HepG2 (cell line): ENCODE data around the gene FGF2. TPM values are rescaled to one million over a fixed set of nuclear protein-coding genes. Genes with fewer than 3 reads are reported as not detected.

Experiments used
- FOXP1 ChIP-seq, 2 experiments: fragments of 450-650 bp in 1 of 2; IDR thresholded peaks; 2 replicates each; pipeline ENCODE4 v1.6.1; 2017 to 2018; ENCODE audit warnings: antibody characterized with exemption in 1 of 2
- HMG20B ChIP-seq: conservative IDR thresholded peaks from 2 replicates; pipeline ENCODE4 v1.6.1; 2016; ENCODE audit warnings: missing genetic modification reagents, missing compliant biosample characterization
- HNF4A ChIP-seq: sonication (generic); formaldehyde crosslinking; IDR thresholded peaks from 2 replicates; pipeline ENCODE4 v1.4.0; 2020; ENCODE audit warnings: missing genetic modification reagents
- IRX3 ChIP-seq: sonication (generic); formaldehyde crosslinking; IDR thresholded peaks from 2 replicates; pipeline ENCODE4 v1.8.1; 2023; ENCODE audit warnings: mild to moderate bottlenecking, low read depth, missing genetic modification reagents, borderline replicate concordance
- MIXL1 ChIP-seq: IDR thresholded peaks from 2 replicates; pipeline ENCODE4 v1.6.1; 2016
- MTA3 ChIP-seq: sonication (generic); formaldehyde crosslinking; IDR thresholded peaks from 2 replicates; pipeline ENCODE4 v1.4.0; 2020; ENCODE audit warnings: missing genetic modification reagents
- NR1H2 ChIP-seq: sonication (generic); formaldehyde crosslinking; IDR thresholded peaks from 2 replicates; pipeline ENCODE4 v1.8.1; 2022; ENCODE audit warnings: low read depth, missing genetic modification reagents, borderline replicate concordance
- NR2F6 ChIP-seq, 2 experiments: IDR thresholded peaks; 2 replicates each; pipeline ENCODE4 v1.6.1; 2016; ENCODE audit warnings: antibody characterized with exemption in 1 of 2, mild to moderate bottlenecking in 1 of 2
- PITX1 ChIP-seq: sonication (generic); formaldehyde crosslinking; IDR thresholded peaks from 2 replicates; pipeline ENCODE4 v1.5.1; 2020; ENCODE audit warnings: mild to moderate bottlenecking, missing genetic modification reagents
- RBFOX2 ChIP-seq: fragments of 200-400 bp; formaldehyde crosslinking; IDR thresholded peaks from 2 replicates; pipeline ENCODE4 v1.6.1; 2017; ENCODE audit warnings: low read depth, mild to moderate bottlenecking, low read length
- TAF1 ChIP-seq: sonication (generic); formaldehyde crosslinking; IDR thresholded peaks from 2 replicates; pipeline ENCODE4 v1.4.0; 2020; ENCODE audit warnings: missing genetic modification reagents
- TBX2 ChIP-seq: sonication (generic); formaldehyde crosslinking; IDR thresholded peaks from 2 replicates; pipeline ENCODE4 v1.5.0; 2020; ENCODE audit warnings: missing genetic modification reagents, mild to moderate bottlenecking, borderline replicate concordance
- TOE1 ChIP-seq: sonication (generic); formaldehyde crosslinking; IDR thresholded peaks from 2 replicates; pipeline ENCODE4 v1.4.0; 2020; ENCODE audit warnings: mild to moderate bottlenecking, missing genetic modification reagents
- TSC22D2 ChIP-seq: sonication (generic); formaldehyde crosslinking; IDR thresholded peaks from 2 replicates; pipeline ENCODE4 v1.5.1; 2020; ENCODE audit warnings: missing genetic modification reagents, mild to moderate bottlenecking, borderline replicate concordance
- ZFAT ChIP-seq: sonication (generic); formaldehyde crosslinking; conservative IDR thresholded peaks from 2 replicates; pipeline ENCODE4 v1.8.1; 2023; ENCODE audit warnings: missing genetic modification reagents, inconsistent platforms
- ZNF20 ChIP-seq: sonication (generic); formaldehyde crosslinking; IDR thresholded peaks from 2 replicates; pipeline ENCODE4 v1.4.0; 2020; ENCODE audit warnings: mild to moderate bottlenecking, moderate library complexity, missing genetic modification reagents
- ZNF589 ChIP-seq: sonication (generic); formaldehyde crosslinking; conservative IDR thresholded peaks from 2 replicates; pipeline ENCODE4 v1.8.0; 2022; ENCODE audit warnings: mild to moderate bottlenecking, moderate library complexity, missing genetic modification reagents
- polyA plus RNA-seq, 8 experiments: library from polyadenylated mRNA; depleted of rRNA in 3 of 8; stranded (reverse) in 7 of 8; unstranded in 1 of 8; fragments of >200 nt; fragmentation: Illumina TruSeq in 4 of 8; extraction: Trizol in 4 of 8; gene quantifications; 2 replicates each; pipeline versions ENCODE4 v1.2.1 to v1.2.3, GENCODE V29; 2011 to 2016; ENCODE audit warnings: low read depth in 4 of 8, missing spikeins in 1 of 8, mixed read lengths in 1 of 8; ENCODE audit not compliant: insufficient read depth in 1 of 8
- total RNA-seq, 5 experiments: library from RNA; depleted of rRNA; stranded (reverse); fragments of >200 nt; fragmentation: Illumina TruSeq; extraction: Trizol; gene quantifications; 2 replicates each; pipeline ENCODE4 v1.2.3, GENCODE V29; 2016; ENCODE audit warnings: low read depth in 1 of 5
- TF ChIP-seq, protein P1 (sequence below): sonication (generic); formaldehyde crosslinking; IDR thresholded peaks from 2 replicates; pipeline ENCODE4 v1.4.0; 2020; ENCODE audit warnings: mild to moderate bottlenecking, missing genetic modification reagents
- TF ChIP-seq, protein P2 (sequence below): sonication (generic); formaldehyde crosslinking; IDR thresholded peaks from 2 replicates; pipeline ENCODE4 v1.5.0; 2020; ENCODE audit warnings: missing genetic modification reagents, mild to moderate bottlenecking, borderline replicate concordance
- TF ChIP-seq, protein P3 (sequence below): sonication (generic); formaldehyde crosslinking; IDR thresholded peaks from 2 replicates; pipeline ENCODE4 v1.4.0; 2020; ENCODE audit warnings: missing genetic modification reagents
- TF ChIP-seq, protein P4 (sequence below): sonication (generic); formaldehyde crosslinking; IDR thresholded peaks from 2 replicates; pipeline ENCODE4 v1.4.0; 2020; ENCODE audit warnings: missing genetic modification reagents
- TF ChIP-seq, protein P5 (sequence below): sonication (generic); formaldehyde crosslinking; IDR thresholded peaks from 2 replicates; pipeline ENCODE4 v1.4.0; 2020; ENCODE audit warnings: missing genetic modification reagents

FGF2 gene
- total and polyA plus RNA-seq, 2 of the 13 experiments (the other 11 are each of a cell fraction or from before 2014, with no cell fraction given), result 0.01 to 0.02 TPM

DNA sequence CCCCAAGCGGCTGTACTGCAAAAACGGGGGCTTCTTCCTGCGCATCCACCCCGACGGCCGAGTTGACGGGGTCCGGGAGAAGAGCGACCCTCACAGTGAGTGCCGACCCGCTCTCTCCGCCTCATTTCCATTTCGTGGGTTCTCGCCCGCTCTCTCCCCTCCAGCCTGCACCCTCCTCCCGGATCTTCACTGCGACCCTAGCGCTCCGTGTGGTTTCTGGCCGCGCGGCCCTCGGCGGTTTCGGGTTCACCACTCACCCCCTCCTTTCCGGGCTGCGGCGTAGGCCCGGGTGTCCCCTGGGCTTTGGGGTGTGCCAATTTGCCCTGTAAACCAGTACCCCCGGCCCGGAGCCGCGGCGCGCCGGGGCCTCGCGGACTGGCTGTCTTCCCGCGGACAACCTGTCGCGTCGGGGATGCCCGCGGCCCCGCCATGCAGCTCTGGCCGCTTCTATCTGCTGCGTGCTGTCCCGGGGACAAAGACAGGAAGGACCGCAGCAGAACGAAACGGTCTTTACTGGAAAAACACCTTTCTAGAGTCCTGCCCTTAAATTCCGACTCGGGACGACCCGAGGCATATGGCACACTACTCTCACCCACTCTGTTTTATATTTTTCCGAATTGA, 737 bp downstream of the FGF2 start (continued):
- TF ChIP-seq, protein P1, sequence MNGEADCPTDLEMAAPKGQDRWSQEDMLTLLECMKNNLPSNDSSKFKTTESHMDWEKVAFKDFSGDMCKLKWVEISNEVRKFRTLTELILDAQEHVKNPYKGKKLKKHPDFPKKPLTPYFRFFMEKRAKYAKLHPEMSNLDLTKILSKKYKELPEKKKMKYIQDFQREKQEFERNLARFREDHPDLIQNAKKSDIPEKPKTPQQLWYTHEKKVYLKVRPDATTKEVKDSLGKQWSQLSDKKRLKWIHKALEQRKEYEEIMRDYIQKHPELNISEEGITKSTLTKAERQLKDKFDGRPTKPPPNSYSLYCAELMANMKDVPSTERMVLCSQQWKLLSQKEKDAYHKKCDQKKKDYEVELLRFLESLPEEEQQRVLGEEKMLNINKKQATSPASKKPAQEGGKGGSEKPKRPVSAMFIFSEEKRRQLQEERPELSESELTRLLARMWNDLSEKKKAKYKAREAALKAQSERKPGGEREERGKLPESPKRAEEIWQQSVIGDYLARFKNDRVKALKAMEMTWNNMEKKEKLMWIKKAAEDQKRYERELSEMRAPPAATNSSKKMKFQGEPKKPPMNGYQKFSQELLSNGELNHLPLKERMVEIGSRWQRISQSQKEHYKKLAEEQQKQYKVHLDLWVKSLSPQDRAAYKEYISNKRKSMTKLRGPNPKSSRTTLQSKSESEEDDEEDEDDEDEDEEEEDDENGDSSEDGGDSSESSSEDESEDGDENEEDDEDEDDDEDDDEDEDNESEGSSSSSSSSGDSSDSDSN (CRISPR knock-in tag), result peak; percentile 34; the same call in 1 of the 2 replicates
- no peak for TF ChIP-seq TSC22D2 (CRISPR knock-in tag)
- no peak for TF ChIP-seq HNF4A (CRISPR knock-in tag)
- no peak for TF ChIP-seq ZNF20 (CRISPR knock-in tag)
- TF ChIP-seq PITX1, result no peak
- no peak for TF ChIP-seq TOE1 (CRISPR knock-in tag)
- TF ChIP-seq, protein P2, sequence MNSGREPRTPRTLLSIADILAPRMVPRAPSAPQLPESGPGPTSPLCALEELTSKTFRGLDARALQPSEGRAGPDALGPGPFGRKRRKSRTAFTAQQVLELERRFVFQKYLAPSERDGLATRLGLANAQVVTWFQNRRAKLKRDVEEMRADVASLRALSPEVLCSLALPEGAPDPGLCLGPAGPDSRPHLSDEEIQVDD (CRISPR knock-in tag), result no peak
- TF ChIP-seq TBX2, result peak; percentile 16; the same call in 1 of the 2 replicates
- TF ChIP-seq ZFAT (CRISPR knock-in tag), result no peak
- TF ChIP-seq, protein P3, sequence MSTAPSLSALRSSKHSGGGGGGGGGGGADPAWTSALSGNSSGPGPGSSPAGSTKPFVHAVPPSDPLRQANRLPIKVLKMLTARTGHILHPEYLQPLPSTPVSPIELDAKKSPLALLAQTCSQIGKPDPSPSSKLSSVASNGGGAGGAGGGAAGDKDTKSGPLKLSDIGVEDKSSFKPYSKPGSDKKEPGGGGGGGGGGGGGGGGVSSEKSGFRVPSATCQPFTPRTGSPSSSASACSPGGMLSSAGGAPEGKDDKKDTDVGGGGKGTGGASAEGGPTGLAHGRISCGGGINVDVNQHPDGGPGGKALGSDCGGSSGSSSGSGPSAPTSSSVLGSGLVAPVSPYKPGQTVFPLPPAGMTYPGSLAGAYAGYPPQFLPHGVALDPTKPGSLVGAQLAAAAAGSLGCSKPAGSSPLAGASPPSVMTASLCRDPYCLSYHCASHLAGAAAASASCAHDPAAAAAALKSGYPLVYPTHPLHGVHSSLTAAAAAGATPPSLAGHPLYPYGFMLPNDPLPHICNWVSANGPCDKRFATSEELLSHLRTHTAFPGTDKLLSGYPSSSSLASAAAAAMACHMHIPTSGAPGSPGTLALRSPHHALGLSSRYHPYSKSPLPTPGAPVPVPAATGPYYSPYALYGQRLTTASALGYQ (CRISPR knock-in tag), result 0 out of 2 replicates have a peak, but pooled peaks have one; percentile 31
- no peak for TF ChIP-seq NR1H2 (CRISPR knock-in tag)
- TF ChIP-seq RBFOX2, result no peak
- TF ChIP-seq NR2F6 (IDR thresholded peaks at IDR 0.05), result no peak
- TF ChIP-seq NR2F6 (CRISPR knock-in tag; IDR thresholded peaks at IDR 0.05), result no peak
- no peak for TF ChIP-seq IRX3 (CRISPR knock-in tag)
- TF ChIP-seq, protein P4, sequence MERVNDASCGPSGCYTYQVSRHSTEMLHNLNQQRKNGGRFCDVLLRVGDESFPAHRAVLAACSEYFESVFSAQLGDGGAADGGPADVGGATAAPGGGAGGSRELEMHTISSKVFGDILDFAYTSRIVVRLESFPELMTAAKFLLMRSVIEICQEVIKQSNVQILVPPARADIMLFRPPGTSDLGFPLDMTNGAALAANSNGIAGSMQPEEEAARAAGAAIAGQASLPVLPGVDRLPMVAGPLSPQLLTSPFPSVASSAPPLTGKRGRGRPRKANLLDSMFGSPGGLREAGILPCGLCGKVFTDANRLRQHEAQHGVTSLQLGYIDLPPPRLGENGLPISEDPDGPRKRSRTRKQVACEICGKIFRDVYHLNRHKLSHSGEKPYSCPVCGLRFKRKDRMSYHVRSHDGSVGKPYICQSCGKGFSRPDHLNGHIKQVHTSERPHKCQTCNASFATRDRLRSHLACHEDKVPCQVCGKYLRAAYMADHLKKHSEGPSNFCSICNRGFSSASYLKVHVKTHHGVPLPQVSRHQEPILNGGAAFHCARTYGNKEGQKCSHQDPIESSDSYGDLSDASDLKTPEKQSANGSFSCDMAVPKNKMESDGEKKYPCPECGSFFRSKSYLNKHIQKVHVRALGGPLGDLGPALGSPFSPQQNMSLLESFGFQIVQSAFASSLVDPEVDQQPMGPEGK (CRISPR knock-in tag), result no peak
- no peak for TF ChIP-seq MTA3 (CRISPR knock-in tag)
- no peak for TF ChIP-seq TAF1 (CRISPR knock-in tag)
- TF ChIP-seq, protein P5, sequence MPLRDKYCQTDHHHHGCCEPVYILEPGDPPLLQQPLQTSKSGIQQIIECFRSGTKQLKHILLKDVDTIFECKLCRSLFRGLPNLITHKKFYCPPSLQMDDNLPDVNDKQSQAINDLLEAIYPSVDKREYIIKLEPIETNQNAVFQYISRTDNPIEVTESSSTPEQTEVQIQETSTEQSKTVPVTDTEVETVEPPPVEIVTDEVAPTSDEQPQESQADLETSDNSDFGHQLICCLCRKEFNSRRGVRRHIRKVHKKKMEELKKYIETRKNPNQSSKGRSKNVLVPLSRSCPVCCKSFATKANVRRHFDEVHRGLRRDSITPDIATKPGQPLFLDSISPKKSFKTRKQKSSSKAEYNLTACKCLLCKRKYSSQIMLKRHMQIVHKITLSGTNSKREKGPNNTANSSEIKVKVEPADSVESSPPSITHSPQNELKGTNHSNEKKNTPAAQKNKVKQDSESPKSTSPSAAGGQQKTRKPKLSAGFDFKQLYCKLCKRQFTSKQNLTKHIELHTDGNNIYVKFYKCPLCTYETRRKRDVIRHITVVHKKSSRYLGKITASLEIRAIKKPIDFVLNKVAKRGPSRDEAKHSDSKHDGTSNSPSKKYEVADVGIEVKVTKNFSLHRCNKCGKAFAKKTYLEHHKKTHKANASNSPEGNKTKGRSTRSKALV, result peak; percentile 52; the same call in 1 of the 2 replicates
- no peak for TF ChIP-seq ZNF589 (CRISPR knock-in tag)
- TF ChIP-seq MIXL1 (CRISPR knock-in tag), result no peak
- TF ChIP-seq FOXP1 (IDR thresholded peaks at IDR 0.05), result no peak
- TF ChIP-seq FOXP1 (CRISPR knock-in tag; IDR thresholded peaks at IDR 0.05), result no peak
- TF ChIP-seq HMG20B (CRISPR knock-in tag), result no peak
